ENCODE measurements around the gene INPP5E. TPM values are rescaled to one million over a fixed set of nuclear protein-coding genes. Genes with fewer than 3 reads are reported as not detected.

Gene INPP5E
- total and polyA plus RNA-seq, 2 donors (not counting 1 experiment from before 2014, with no cell fraction given): 31.0 to 33.1 TPM

GRCh38 chr9:136482793-136483588, 43.3 kb upstream of the INPP5E start, which contains the start of gene SEC16A:
TSS of gene SEC16A (minus strand) at chr9:136483040. CDS start at chr9:136477615, 5,425 bp downstream.
- H3K27ac Mint-ChIP-seq: peak within 1 kb of the TSS; percentile 99
- POLR2A ChIA-PET: interaction anchor here (0.7 to 1.0 kb wide), 2 partner anchors 56 to 260 kb away, joined by 3 to 7 read pairs; no protein-coding TSS in a partner anchor
- Histone ChIP-seq H3K4me3 (ENCODE audit: control extremely low read depth in 1 of 5, extremely low read depth in 1 of 5, insufficient read depth in 1 of 5, low read depth in 2 of 5, low read length in 4 of 5) (peak within 1 kb of the TSS; percentile 63 to 96 (median 83)), H3K27ac (ENCODE audit: low read length in 2 of 2) (peak within 1 kb of the TSS; percentile 98 to 99), H3K4me2 (replicated peaks; ENCODE audit: low read depth, low read length, poor library complexity, severe bottlenecking) (peak within 1 kb of the TSS; percentile 99), H3K9ac (ENCODE audit: low read length) (peak within 1 kb of the TSS; percentile 96), H3K36me3 (replicated peaks in 1 of 2; ENCODE audit: control extremely low read depth in 1 of 2, control insufficient read depth in 1 of 2, extremely low read depth in 1 of 2, insufficient read depth in 2 of 2, low read length in 1 of 2) (peaks cover 0 to 5% of the 10 kb centered on the region in 2 experiments), H4K20me1 (ENCODE audit: control insufficient read depth, insufficient read depth, low read length, poor library complexity, severe bottlenecking) (peaks cover 58% of the 10 kb centered on the region), H3K79me2 (ENCODE audit: control insufficient read depth, insufficient read depth, low read length) (peaks cover 45% of the 10 kb centered on the region), H2AFZ (ENCODE audit: insufficient read depth, low read depth, low read length, poor library complexity, severe bottlenecking) (peak within 1 kb of the TSS; percentile 83), H3K27me3 (replicated peaks in 1 of 4; ENCODE audit: control extremely low read depth in 1 of 4, control insufficient read depth in 3 of 4, insufficient read depth in 4 of 4, low read length in 3 of 4) (peaks cover 0 to 4% (median 2%) of the 10 kb centered on the region in 4 experiments), H3K9me3 (ENCODE audit: control extremely low read depth in 1 of 3, control insufficient read depth in 2 of 3, insufficient read depth in 1 of 3, low read length in 2 of 3) (no peaks in the 10 kb centered on the region), H3K4me1 (ENCODE audit: control insufficient read depth in 2 of 2, insufficient read depth in 2 of 2, low read length in 2 of 2) (peaks cover 25 to 26% of the 10 kb centered on the region in 2 donors)
- CTCF ChIA-PET: interaction anchor here (0.8 to 9.0 kb wide), 4 partner anchors 144 to 189 kb away, joined by 3 to 153 read pairs (median 90); no protein-coding TSS in a partner anchor
- DNase-seq (peak; percentile 99), ATAC-seq (ENCODE audit: low read depth) (peak; percentile 75)
- WGBS (ENCODE audit: insufficient coverage): under 1% methylated on average over 81 of the region's 109 CpGs
- H3K27me3 Mint-ChIP-seq: no peaks in the 10 kb centered on the region
- peak within 1 kb of the TSS; percentile 97 for H3K4me3 Mint-ChIP-seq
- H3K9me3 Mint-ChIP-seq (ENCODE audit: insufficient read depth): no peaks in the 10 kb centered on the region
- intact Hi-C loops (cut with micrococcal nuclease): loop anchor here (1.0 to 5.0 kb wide), 7 partner anchors 44 to 604 kb away; partner anchors contain the start of genes CAMSAP1, ENTR1, INPP5E and MAN1B1
- TF ChIP-seq EZH2 (IDR thresholded peaks at IDR 0.05; ENCODE audit: borderline replicate concordance, insufficient read depth, low read depth, low read length, poor library complexity, severe bottlenecking) (no peak), CTCF (IDR thresholded peaks at IDR 0.05) (no peak)
- H3K4me1 Mint-ChIP-seq: peaks cover 34% of the 10 kb centered on the region
